ENCODE results near the gene ZNF45.

DNA sequence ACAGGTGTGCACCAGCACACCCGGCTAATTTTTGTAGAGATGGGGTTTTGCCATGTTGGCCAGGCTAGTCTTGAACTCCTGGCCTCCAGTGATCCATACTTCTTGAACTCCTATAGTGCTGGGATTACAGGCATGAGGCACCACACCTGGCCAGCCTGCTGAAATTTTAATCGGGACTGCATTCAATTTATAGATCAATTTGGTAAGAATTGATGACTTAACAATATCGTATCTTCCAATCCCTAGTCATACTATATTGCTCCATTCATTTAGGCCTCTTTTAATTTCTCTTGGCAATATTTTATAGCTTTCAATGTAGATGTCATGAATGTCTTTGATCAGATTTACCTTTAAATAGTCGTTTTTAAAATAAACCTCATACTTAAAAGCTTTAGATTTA lies 5.6 kb upstream of the ZNF45 start:
- TF ChIP-seq CTCF (IDR thresholded peaks at IDR 0.05), result no peak
- TF ChIP-seq ZFX (IDR thresholded peaks at IDR 0.05; ENCODE audit: borderline replicate concordance), result no peak

Measured in 22Rv1 (cell line).